WTC11 (cell line): ENCODE measurements around the gene PDLIM4. TPM values are rescaled to one million over a fixed set of nuclear protein-coding genes. Genes with fewer than 3 reads are reported as not detected.

Source experiments
- ATAC-seq: fragments of 200-7000 bp; cut with Tn5 transposase; 2 replicates; pipeline ENCODE4 v1.10.0; 2021; ENCODE audit warnings: mild to moderate bottlenecking, moderate library complexity
- CTCF ChIA-PET: fragments of 300-600 bp; sonication (Branson Sonifier 250); formaldehyde crosslinking; loops from one replicate; lab custom pipeline; 2021; ENCODE audit warnings: antibody characterized with exemption; lab: Charles Lee
- POLR2A ChIA-PET: fragments of 350-600 bp; sonication (Branson Sonifier 250); formaldehyde crosslinking; loops from one replicate; lab custom pipeline; 2021; ENCODE audit warnings: antibody characterized with exemption; lab: Charles Lee
- DNase-seq: peaks from one replicate; pipeline ENCODE4 v3.0.0; 2021; ENCODE audit warnings: low spot score
- H3K27ac Mint-ChIP-seq: 2 replicates; pipeline ENCODE4 v1.8.0; 2021; ENCODE audit warnings: mixed read lengths
- H3K27me3 Mint-ChIP-seq: 2 replicates; pipeline ENCODE4 v1.8.0; 2021; ENCODE audit warnings: low read depth, mild to moderate bottlenecking, moderate library complexity, mixed read lengths
- H3K36me3 Mint-ChIP-seq: 2 replicates; pipeline ENCODE4 v1.8.0; 2021; ENCODE audit warnings: mixed read lengths
- H3K4me1 Mint-ChIP-seq: 2 replicates; pipeline ENCODE4 v1.8.0; 2022; ENCODE audit warnings: mixed read lengths
- H3K4me3 Mint-ChIP-seq: 2 replicates; pipeline ENCODE4 v1.8.0; 2021; ENCODE audit warnings: mild to moderate bottlenecking, moderate library complexity, mixed read lengths
- H3K9me3 Mint-ChIP-seq: 2 replicates; pipeline ENCODE4 v1.8.0; 2021; ENCODE audit warnings: mixed read lengths
- AR ChIP-seq: fragments of 250-450 bp; sonication (Bioruptor Pico); IDR thresholded peaks from 2 replicates; pipeline ENCODE4 v1.9.0; 2021; ENCODE audit warnings: mild to moderate bottlenecking
- CBFB ChIP-seq: sonication (generic); formaldehyde crosslinking; IDR thresholded peaks from 2 replicates; pipeline ENCODE4 v1.8.1; 2022; ENCODE audit warnings: mild to moderate bottlenecking, low read depth, missing genetic modification reagents
- CDX4 ChIP-seq: fragments of 250-450 bp; sonication (Bioruptor Pico); IDR thresholded peaks from 2 replicates; pipeline ENCODE4 v1.9.0; 2021; ENCODE audit warnings: moderate library complexity, mild to moderate bottlenecking, inconsistent platforms, borderline replicate concordance
- CREM ChIP-seq: sonication (generic); formaldehyde crosslinking; IDR thresholded peaks from 2 replicates; pipeline ENCODE4 v1.8.1; 2022; ENCODE audit warnings: mild to moderate bottlenecking, missing genetic modification reagents, moderate library complexity
- ESRRA ChIP-seq: sonication (generic); formaldehyde crosslinking; IDR thresholded peaks from 2 replicates; pipeline ENCODE4 v1.8.1; 2022; ENCODE audit warnings: mild to moderate bottlenecking, missing genetic modification reagents, borderline replicate concordance
- FOXJ3 ChIP-seq: sonication (generic); formaldehyde crosslinking; IDR thresholded peaks from 2 replicates; pipeline ENCODE4 v1.9.0; 2021; ENCODE audit warnings: missing genetic modification reagents, mild to moderate bottlenecking, borderline replicate concordance
- FOXK1 ChIP-seq: sonication (generic); formaldehyde crosslinking; IDR thresholded peaks from 2 replicates; pipeline ENCODE4 v1.8.0; 2022; ENCODE audit warnings: mild to moderate bottlenecking, moderate library complexity, missing genetic modification reagents
- FOXP1 ChIP-seq: sonication (generic); formaldehyde crosslinking; IDR thresholded peaks from 2 replicates; pipeline ENCODE4 v1.8.0; 2022; ENCODE audit warnings: missing genetic modification reagents, mild to moderate bottlenecking, moderate library complexity, borderline replicate concordance
- IRF1 ChIP-seq: sonication (generic); formaldehyde crosslinking; IDR thresholded peaks from 2 replicates; pipeline ENCODE4 v1.8.0; 2023; ENCODE audit warnings: missing genetic modification reagents
- KAT7 ChIP-seq: sonication (generic); formaldehyde crosslinking; IDR thresholded peaks from 2 replicates; pipeline ENCODE4 v1.8.1; 2023; ENCODE audit warnings: missing genetic modification reagents, mild to moderate bottlenecking, borderline replicate concordance
- MYBL2 ChIP-seq: sonication (generic); formaldehyde crosslinking; IDR thresholded peaks from 2 replicates; pipeline ENCODE4 v1.8.1; 2023; ENCODE audit warnings: mild to moderate bottlenecking, moderate library complexity, missing genetic modification reagents
- NFE2L1 ChIP-seq: sonication (generic); formaldehyde crosslinking; IDR thresholded peaks from 2 replicates; pipeline ENCODE4 v1.8.1; 2023; ENCODE audit warnings: missing genetic modification reagents
- PRRX2 ChIP-seq: fragments of 250-450 bp; sonication (Bioruptor Pico); IDR thresholded peaks from 2 replicates; pipeline ENCODE4 v1.8.0; 2021; ENCODE audit warnings: mild to moderate bottlenecking
- RORB ChIP-seq: fragments of 250-450 bp; sonication (Bioruptor Pico); IDR thresholded peaks from 2 replicates; pipeline ENCODE4 v1.9.0; 2021; ENCODE audit warnings: mild to moderate bottlenecking
- SMAD3 ChIP-seq: sonication (generic); formaldehyde crosslinking; IDR thresholded peaks from 2 replicates; pipeline ENCODE4 v1.8.0; 2022; ENCODE audit warnings: missing genetic modification reagents, mild to moderate bottlenecking, borderline replicate concordance
- SOX15 ChIP-seq: fragments of 250-450 bp; sonication (Bioruptor Pico); IDR thresholded peaks from 2 replicates; pipeline ENCODE4 v1.9.0; 2021; ENCODE audit warnings: mild to moderate bottlenecking
- SP1 ChIP-seq: sonication (generic); formaldehyde crosslinking; conservative IDR thresholded peaks from 2 replicates; pipeline ENCODE4 v1.8.1; 2022; ENCODE audit warnings: missing genetic modification reagents
- STAT6 ChIP-seq: sonication (generic); formaldehyde crosslinking; conservative IDR thresholded peaks from 2 replicates; pipeline ENCODE4 v1.8.1; 2023; ENCODE audit warnings: mild to moderate bottlenecking, low read depth, missing genetic modification reagents, moderate library complexity
- ZNF416 ChIP-seq: fragments of 250-450 bp; sonication (Bioruptor Pico); IDR thresholded peaks from 2 replicates; pipeline ENCODE4 v1.9.0; 2021; ENCODE audit warnings: mild to moderate bottlenecking, inconsistent platforms
- total RNA-seq: library from RNA; stranded (reverse); gene quantifications from 3 replicates; pipeline ENCODE4 v1.2.3, GENCODE V29; 2021

Gene PDLIM4
- total RNA-seq, 1 experiment from 2014 or later = 11.4 TPM

GRCh38 chr5:132268769-132269551, 11.5 kb downstream of the PDLIM4 start (continued):
- no peak for TF ChIP-seq CDX4
- no peak for TF ChIP-seq IRF1 (CRISPR knock-in tag)
- TF ChIP-seq FOXK1 (CRISPR knock-in tag) = no peak
- TF ChIP-seq CBFB (CRISPR knock-in tag) = no peak
- no peak for TF ChIP-seq FOXJ3
- TF ChIP-seq PRRX2 (CRISPR knock-in tag) = no peak
- TF ChIP-seq ESRRA (CRISPR knock-in tag) = no peak
- TF ChIP-seq ZNF416 (CRISPR knock-in tag) = no peak
- TF ChIP-seq NFE2L1 (CRISPR knock-in tag) = no peak
- no peak for TF ChIP-seq CREM
- no peak for TF ChIP-seq STAT6
- TF ChIP-seq SOX15 (CRISPR knock-in tag) = no peak
- no peak for TF ChIP-seq KAT7 (CRISPR knock-in tag)

DNA sequence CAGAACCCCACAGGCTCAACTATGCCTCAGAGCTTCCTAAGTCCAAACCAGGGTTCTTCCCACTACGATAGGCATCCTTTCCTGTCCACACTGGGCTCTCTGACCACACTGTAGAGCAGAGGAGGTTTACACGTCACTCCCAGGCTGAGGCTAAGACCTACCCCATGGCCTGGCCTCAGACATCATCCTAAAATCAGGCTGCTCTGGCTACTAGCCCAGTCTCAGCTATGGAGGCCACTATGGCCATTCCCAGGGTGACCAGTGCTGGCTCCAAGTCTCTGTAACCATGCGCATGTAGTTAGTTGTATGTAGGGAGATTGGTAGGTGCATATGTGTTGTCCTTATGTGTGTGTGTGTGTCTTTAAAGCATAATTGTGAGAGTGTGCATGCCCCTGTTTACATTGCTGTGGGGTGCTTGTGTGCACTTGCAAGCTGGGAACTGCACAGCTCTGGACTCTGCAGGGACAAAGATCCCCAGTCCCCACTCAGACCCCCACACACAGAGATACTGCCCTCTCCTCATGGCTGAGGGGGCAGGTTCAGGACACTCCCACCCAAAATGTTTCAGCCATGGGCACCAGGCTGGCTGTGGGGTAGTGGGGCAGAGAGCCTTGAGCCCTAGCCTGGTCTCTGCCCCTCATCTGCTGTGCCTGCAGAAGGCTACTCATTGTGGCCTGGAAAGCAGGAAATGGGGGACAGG, 12.3 kb downstream of the PDLIM4 start:
- ATAC-seq = no peak
- H3K4me1 Mint-ChIP-seq = peaks cover 15% of the 10 kb centered on the region
- CTCF ChIA-PET = interaction anchor here (1.2 to 2.0 kb wide), 2 partner anchors 24 to 32 kb away, joined by 3 to 6 read pairs; partner anchors contain the start of gene SLC22A4

GRCh38 chr5:132270335-132270665, 12.8 kb downstream of the PDLIM4 start:
- ChIA-PET POLR2A (no interaction called here), CTCF (interaction anchor here (1.2 kb wide), 1 partner anchor 24 kb away, joined by 3 read pairs; the partner anchor contains the start of gene SLC22A4)
- no peak for DNase-seq
- H3K36me3 Mint-ChIP-seq = no peaks in the 10 kb centered on the region
- no peaks in the 10 kb centered on the region for H3K9me3 Mint-ChIP-seq
- no peaks in the 10 kb centered on the region for H3K27me3 Mint-ChIP-seq
- ATAC-seq = no peak
- no peak overlapping the region for H3K27ac Mint-ChIP-seq
- H3K4me3 Mint-ChIP-seq = no peak overlapping the region
- TF ChIP-seq AR (no peak), SP1 (CRISPR knock-in tag) (no peak), MYBL2 (CRISPR knock-in tag) (no peak), SOX15 (CRISPR knock-in tag) (no peak), CBFB (CRISPR knock-in tag) (no peak)
- H3K4me1 Mint-ChIP-seq = peaks cover 16% of the 10 kb centered on the region

More for the DNA sequence above, 12.3 kb downstream of the PDLIM4 start:
- H3K9me3 Mint-ChIP-seq = no peaks in the 10 kb centered on the region
- H3K4me3 Mint-ChIP-seq = no peak overlapping the region
- H3K27me3 Mint-ChIP-seq = no peaks in the 10 kb centered on the region
- POLR2A ChIA-PET = no interaction called here
- no peak for DNase-seq
- H3K36me3 Mint-ChIP-seq = no peaks in the 10 kb centered on the region
- TF ChIP-seq SMAD3 (CRISPR knock-in tag) (no peak), FOXP1 (no peak), NFE2L1 (CRISPR knock-in tag) (no peak), RORB (CRISPR knock-in tag) (no peak)
- H3K27ac Mint-ChIP-seq = 0 out of 2 replicates have a peak overlapping the region, but pooled peaks have one; percentile 42
